ENCODE results near the gene LDLRAP1.

GRCh38 chr1:25583519-25584370 is 40.3 kb downstream of the LDLRAP1 start:
- TF ChIP-seq YY1 (IDR thresholded peaks at IDR 0.05; ENCODE audit: insufficient read depth, insufficient read length) (no peak), SUZ12 (IDR thresholded peaks at IDR 0.05; ENCODE audit: extremely low read depth, insufficient read depth, insufficient read length) (no peak)

Data from NT2/D1 (cell line).